Psoas muscle (tissue), 8 donors: Measurements from ENCODE around the gene CD163. TPM values are rescaled to one million over a fixed set of nuclear protein-coding genes. Genes with fewer than 3 reads are reported as not detected.

Experiments used
- ATAC-seq, 4 donors: fragments of 200-7000 bp; cut with Tn5 transposase; one replicate each; pipeline ENCODE4 v1.9.1; 2020; ENCODE audit warnings: moderate library complexity in 3 of 4, mild to moderate bottlenecking in 2 of 4
- DNase-seq, 2 donors: peaks; one replicate each; pipeline ENCODE4 v3.0.0-alpha.2; 2020
- H3K27ac ChIP-seq: fragments of 200-600 bp; one replicate; pipeline ENCODE4 v1.8.0; 2022
- H3K27me3 ChIP-seq, 3 donors: fragments of 200-600 bp in 1 of 3; one replicate each; pipeline versions ENCODE4 v1.6.1 to v1.8.0; 2013 to 2022; ENCODE audit warnings: low read length in 2 of 3, mild to moderate bottlenecking in 2 of 3, moderate library complexity in 1 of 3; ENCODE audit not compliant: insufficient read depth in 3 of 3
- H3K36me3 ChIP-seq, 2 donors: fragments of 200-600 bp in 1 of 2; one replicate each; pipeline versions ENCODE4 v1.6.1 to v1.8.0; 2013 to 2022; ENCODE audit warnings: low read depth in 1 of 2, mild to moderate bottlenecking in 1 of 2, moderate library complexity in 1 of 2; ENCODE audit not compliant: insufficient read depth in 1 of 2
- H3K4me1 ChIP-seq: fragments of 200-600 bp; one replicate; pipeline ENCODE4 v1.8.0; 2022
- H3K4me3 ChIP-seq: fragments of 200-600 bp; one replicate; pipeline ENCODE4 v1.8.0; 2022; ENCODE audit warnings: mild to moderate bottlenecking
- H3K9me3 ChIP-seq: fragments of 200-600 bp; one replicate; pipeline ENCODE4 v1.8.0; 2022
- WGBS, 3 donors: extraction: QIAGEN DNeasy Blood & Tissue Kit; methylation state at CpG; one replicate each; pipeline versions ENCODE4 v1.1.6 to v1.1.7; 2013; 5-methylcytosine and 5-hydroxymethylcytosine counted together
- intact Hi-C, 2 donors: fragments of 100-400 bp; cut with DNase I; formaldehyde crosslinking; loops; one replicate each; pipeline versions ENCODE4 v1.11.0 to v1.14.2; 2022
- polyA plus RNA-seq, 3 donors: library from polyadenylated mRNA; stranded (reverse); fragments of 200-250 nt; gene quantifications; one replicate each; pipeline ENCODE4 v1.2.3, GENCODE V29; 2013
- total RNA-seq, 4 donors: library from RNA; stranded (reverse); fragmentation: NEBNext Ultra II Directional in 2 of 4; extraction: Animal tissue kit (Norgen Biotek cat#: 25700) in 2 of 4; gene quantifications; one replicate each; pipeline versions ENCODE4 v1.2.1 to v1.2.4, GENCODE V29; 2021 to 2023
- TF ChIP-seq, protein P1 (sequence below): fragments of 200-600 bp; IDR thresholded peaks from one replicate; pipeline ENCODE4 v1.8.0; 2022; ENCODE audit warnings: antibody characterized with exemption
- donor health status: healthy with polysubstance abuse.
- donor health status: DM: no; HTN: no; CAD: no; lungs with moderate emphysema.
- donor health status: Bipolar disorder and iron deficiency.
- donor health status: healthy.
- donor health status: DM: yes; HTN: yes; CAD: no.
- donor health status: DM: no; HTN: no; CAD: no.
- donor health status: DM: no; HTN: no; CAD: no.
- donor health status: DM: yes; HTN: yes; CAD: no.

Gene CD163
- total and polyA plus RNA-seq, 7 donors: 5.8 to 52.4 (median 29.5) TPM

DNA sequence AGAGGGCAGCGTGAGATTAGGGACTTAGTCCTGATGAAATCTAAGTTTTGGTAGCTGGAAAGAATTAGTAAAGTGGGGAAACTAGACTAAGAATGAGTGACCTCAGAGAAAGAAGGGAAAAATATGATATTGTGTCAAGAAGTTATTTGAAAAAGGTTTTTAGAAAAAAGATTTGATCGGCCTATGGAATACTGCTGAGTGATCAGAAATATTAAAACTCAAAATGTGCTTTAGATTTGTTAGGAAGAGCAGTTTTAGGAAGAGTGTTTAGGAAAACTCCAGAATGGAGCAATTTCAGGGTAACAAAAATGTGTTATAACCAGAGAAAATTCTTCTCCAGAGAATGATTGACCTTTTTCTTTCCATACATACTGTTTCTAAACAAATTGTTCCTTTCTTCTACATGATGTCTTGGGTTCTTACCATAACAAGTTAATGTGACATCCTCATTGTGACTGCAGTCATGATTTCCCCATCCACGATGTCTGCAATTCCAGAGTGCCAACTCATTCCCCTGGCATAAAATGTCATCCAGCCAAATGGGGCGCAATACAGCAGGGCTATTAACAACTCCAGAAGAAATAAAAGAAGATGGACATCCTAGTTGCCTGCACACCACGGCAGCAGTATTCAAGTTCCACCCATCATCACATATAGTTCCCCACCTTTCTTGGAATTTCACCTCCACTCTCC, 71.4 kb downstream of the CD163 start:
- 75 to 81% (median 76%) methylated on average over 5 of the region's 5 CpGs for WGBS, 3 donors
- DNase-seq (no peak), ATAC-seq (no peak)
- no peaks in the 10 kb centered on the region for H3K27me3 ChIP-seq
- no peaks in the 10 kb centered on the region for H3K4me1 ChIP-seq
- no peak overlapping the region for H3K27ac ChIP-seq
- no peaks in the 10 kb centered on the region for H3K36me3 ChIP-seq
- H3K9me3 ChIP-seq: no peaks in the 10 kb centered on the region
- intact Hi-C loops: no loop called here
- TF ChIP-seq, protein P1, sequence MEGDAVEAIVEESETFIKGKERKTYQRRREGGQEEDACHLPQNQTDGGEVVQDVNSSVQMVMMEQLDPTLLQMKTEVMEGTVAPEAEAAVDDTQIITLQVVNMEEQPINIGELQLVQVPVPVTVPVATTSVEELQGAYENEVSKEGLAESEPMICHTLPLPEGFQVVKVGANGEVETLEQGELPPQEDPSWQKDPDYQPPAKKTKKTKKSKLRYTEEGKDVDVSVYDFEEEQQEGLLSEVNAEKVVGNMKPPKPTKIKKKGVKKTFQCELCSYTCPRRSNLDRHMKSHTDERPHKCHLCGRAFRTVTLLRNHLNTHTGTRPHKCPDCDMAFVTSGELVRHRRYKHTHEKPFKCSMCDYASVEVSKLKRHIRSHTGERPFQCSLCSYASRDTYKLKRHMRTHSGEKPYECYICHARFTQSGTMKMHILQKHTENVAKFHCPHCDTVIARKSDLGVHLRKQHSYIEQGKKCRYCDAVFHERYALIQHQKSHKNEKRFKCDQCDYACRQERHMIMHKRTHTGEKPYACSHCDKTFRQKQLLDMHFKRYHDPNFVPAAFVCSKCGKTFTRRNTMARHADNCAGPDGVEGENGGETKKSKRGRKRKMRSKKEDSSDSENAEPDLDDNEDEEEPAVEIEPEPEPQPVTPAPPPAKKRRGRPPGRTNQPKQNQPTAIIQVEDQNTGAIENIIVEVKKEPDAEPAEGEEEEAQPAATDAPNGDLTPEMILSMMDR: no peak
- no peak overlapping the region for H3K4me3 ChIP-seq

Other genes with a start within 250 kb of the CD163 start
- gene ACSM4, start 199.7 kb downstream of the CD163 start, total RNA-seq: not detected
- gene ACSM4, start 199.7 kb downstream of the CD163 start, polyA plus RNA-seq: not detected
- gene CD163L1, start 59.6 kb downstream of the CD163 start, total RNA-seq: 1 to 10 TPM in 3 of 4 donors, under 1 TPM in 1; 0.80 to 2.8 (median 2.5) TPM
- under 1 TPM; 0.03 to 0.30 (median 0.23) TPM for gene CD163L1, start 59.6 kb downstream of the CD163 start, polyA plus RNA-seq
- gene APOBEC1, start 162.1 kb upstream of the CD163 start, total RNA-seq: not detected
- under 1 TPM in 1 of 3 donors, not detected in 2; 0.18 TPM for gene APOBEC1, start 162.1 kb upstream of the CD163 start, polyA plus RNA-seq
- under 1 TPM in 1 of 4 donors, not detected in 3; 0.30 TPM for gene GDF3, start 192.0 kb upstream of the CD163 start, total RNA-seq
- gene GDF3, start 192.0 kb upstream of the CD163 start, polyA plus RNA-seq: under 1 TPM; 0.04 to 0.37 (median 0.05) TPM
- not detected for gene DPPA3, start 207.7 kb upstream of the CD163 start, total RNA-seq
- not detected for gene DPPA3, start 207.7 kb upstream of the CD163 start, polyA plus RNA-seq
- not detected for gene CLEC4C, start 243.6 kb upstream of the CD163 start, total RNA-seq
- gene CLEC4C, start 243.6 kb upstream of the CD163 start, polyA plus RNA-seq: not detected